Gastrocnemius medialis (tissue), 4 donors: ENCODE measurements around the gene STARD7. TPM values are rescaled to one million over a fixed set of nuclear protein-coding genes. Genes with fewer than 3 reads are reported as not detected.

Source experiments
- ATAC-seq, 2 donors: fragments of 150-250 bp; one replicate each; pipeline ENCODE4 v1.9.1; 2016
- DNase-seq, 2 donors: peaks; one replicate each; pipeline ENCODE4 v3.0.0-alpha.2; 2019
- H3K27ac ChIP-seq, 4 donors: fragments of 200-600 bp; sonication (generic); 1 replicate in 1 of 4; 2 replicates in 3 of 4; pipeline ENCODE4 v1.5.1; 2016 to 2018; ENCODE audit warnings: mild to moderate bottlenecking in 2 of 4, moderate library complexity in 1 of 4
- H3K27me3 ChIP-seq, 3 donors: fragments of 200-600 bp; sonication (generic) in 2 of 3; 1 replicate in 1 of 3; 2 replicates in 2 of 3; pipeline versions ENCODE4 v1.5.1 to v1.6.0; 2016 to 2019; ENCODE audit warnings: mild to moderate bottlenecking in 1 of 3, moderate library complexity in 1 of 3
- H3K36me3 ChIP-seq, 2 donors: fragments of 200-600 bp; sonication (generic) in 1 of 2; one replicate each; pipeline ENCODE4 v1.5.1; 2017 to 2018
- H3K4me1 ChIP-seq, 2 donors: fragments of 200-600 bp; sonication (generic) in 1 of 2; one replicate each; pipeline ENCODE4 v1.5.1; 2016 to 2017; ENCODE audit warnings: mild to moderate bottlenecking in 2 of 2
- H3K4me3 ChIP-seq, 4 donors: fragments of 200-600 bp; sonication (generic) in 3 of 4; 1 replicate in 1 of 4; 2 replicates in 3 of 4; pipeline ENCODE4 v1.5.1; 2016 to 2019; ENCODE audit warnings: mild to moderate bottlenecking in 2 of 4
- H3K9me3 ChIP-seq, 3 donors: fragments of 200-600 bp; sonication (generic) in 2 of 3; 1 replicate in 1 of 3; 2 replicates in 2 of 3; pipeline ENCODE4 v1.5.1; 2016 to 2019
- POLR2A ChIP-seq, 2 donors: fragments of 450-650 bp; IDR thresholded peaks; one replicate each; pipeline ENCODE4 v1.6.1; 2017; ENCODE audit warnings: antibody characterized with exemption in 2 of 2, mild to moderate bottlenecking in 2 of 2, moderate library complexity in 2 of 2
- in situ Hi-C, 4 donors: fragments of 200-750 bp; cut with MboI; loops; one replicate each; pipeline versions ENCODE4 v1.15.0 to v1.8.0; 2017; ENCODE audit warnings: low sequenced_read_pairs in 4 of 4
- intact Hi-C: fragments of 100-400 bp; cut with DNase I; formaldehyde crosslinking; loops from one replicate; pipeline ENCODE4 v1.15.1; 2023; ENCODE audit warnings: low total_unique reads
- total RNA-seq, 4 donors: library from RNA; depleted of rRNA; stranded (reverse); fragments of >200 nt; gene quantifications; one replicate each; pipeline versions ENCODE4 v1.1.0 to v1.2.3, GENCODE V29; 2016
- TF ChIP-seq, protein P1 (sequence below), 5 experiments: fragments of 450-650 bp in 3 of 5; fragments of 200-600 bp in 2 of 5; sonication (generic) in 2 of 5; IDR thresholded peaks in 4 of 5; conservative IDR thresholded peaks in 1 of 5; 1 replicate in 4 of 5; 2 replicates in 1 of 5; pipeline ENCODE4 v1.5.1; 2016 to 2019; ENCODE audit warnings: antibody characterized with exemption in 5 of 5, mild to moderate bottlenecking in 3 of 5, moderate library complexity in 3 of 5

The STARD7 gene
- total RNA-seq, 4 donors from 2014 or later: 237 to 512 (median 313) TPM

DNA sequence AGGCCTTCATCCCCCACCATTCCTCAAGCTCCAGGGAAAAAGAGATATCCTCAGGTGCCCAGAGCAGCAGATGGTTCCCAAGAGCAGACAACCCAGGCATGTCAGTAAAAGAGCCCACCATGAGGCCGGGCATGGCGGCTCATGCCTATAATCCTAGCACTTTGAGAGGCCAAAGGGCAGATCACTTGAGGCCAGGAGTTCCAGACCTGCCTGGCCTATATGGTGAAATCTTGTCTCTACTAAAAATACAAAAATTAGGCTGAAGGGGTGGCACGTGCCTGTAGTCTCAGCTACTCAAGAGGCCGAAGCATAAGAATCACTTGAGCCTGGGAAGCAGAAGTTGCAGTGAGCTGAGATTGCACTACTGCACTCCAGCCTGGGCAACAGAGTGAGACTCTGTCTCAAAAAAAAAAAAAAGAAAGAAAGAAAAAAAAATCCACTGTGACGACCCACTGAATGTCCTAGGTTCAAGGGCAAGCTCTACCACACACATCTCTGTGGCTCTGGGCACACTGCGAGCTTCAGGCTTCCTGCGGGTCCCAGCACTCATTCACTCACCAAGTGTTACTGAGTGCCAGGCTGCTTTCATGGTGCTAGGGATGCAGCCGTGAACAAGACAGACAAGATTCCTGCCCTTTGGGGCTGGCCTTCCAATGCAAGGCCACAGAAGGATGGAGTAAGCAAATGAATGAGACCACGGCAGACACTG is 56.9 kb downstream of the STARD7 start:
- TF ChIP-seq POLR2A (IDR thresholded peaks at IDR 0.05): no peak
- H3K4me3 ChIP-seq: no peak overlapping the region
- no peaks in the 10 kb centered on the region for H3K4me1 ChIP-seq
- H3K9me3 ChIP-seq: no peaks in the 10 kb centered on the region
- ATAC-seq (no peak), DNase-seq (no peak)
- intact Hi-C loops (no loop called here), in situ Hi-C loops (no loop called here)
- H3K36me3 ChIP-seq: no peaks in the 10 kb centered on the region
- no peak overlapping the region for H3K27ac ChIP-seq
- H3K27me3 ChIP-seq: peaks cover 0 to under 1% (median 0%) of the 10 kb centered on the region in 3 donors

DNA sequence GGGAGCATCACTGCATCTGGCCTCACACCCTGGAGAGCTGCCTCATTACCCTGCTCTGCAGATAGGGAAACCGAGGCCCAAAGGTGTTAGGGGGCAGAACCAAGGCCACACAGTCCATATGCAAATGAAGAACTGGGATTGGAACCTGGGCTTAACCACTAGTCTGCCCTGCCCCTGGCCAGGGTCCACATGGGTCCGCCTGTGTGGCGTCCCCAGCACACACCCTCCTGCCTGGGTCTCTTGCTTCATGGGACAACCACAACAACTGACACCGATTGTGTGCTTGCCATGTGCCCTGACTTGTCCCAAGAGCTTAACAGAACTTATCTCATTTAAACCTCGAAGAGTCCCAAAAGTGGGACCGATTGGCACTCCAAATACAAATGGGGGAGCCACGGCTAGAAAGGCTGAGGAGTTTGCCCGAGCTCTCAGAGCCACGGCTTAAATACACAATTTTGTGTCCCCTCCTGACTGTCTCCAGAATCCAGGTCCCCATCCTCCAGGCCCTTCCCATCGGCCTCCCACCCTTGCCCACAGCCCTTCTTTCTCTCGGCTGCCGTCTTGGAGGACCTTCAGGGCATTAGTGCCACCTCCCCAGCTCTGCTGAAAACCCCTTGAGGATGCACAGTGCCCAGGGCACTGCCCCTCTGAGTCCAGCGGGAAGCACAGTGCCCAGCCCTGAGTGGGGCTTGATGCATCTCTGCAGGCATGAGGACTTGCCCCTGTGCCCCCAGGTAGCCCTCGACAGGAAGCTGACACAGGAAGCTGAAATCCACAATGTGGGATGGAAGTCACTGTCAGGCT is 57.6 kb downstream of the STARD7 start:
- Histone ChIP-seq H3K27me3 (no peaks in the 10 kb centered on the region), H3K4me3 (no peak overlapping the region), H3K36me3 (no peaks in the 10 kb centered on the region), H3K9me3 (no peaks in the 10 kb centered on the region), H3K4me1 (no peaks in the 10 kb centered on the region), H3K27ac (no peak overlapping the region)
- DNase-seq: peak in 1 of 2 donors; percentile 4
- ATAC-seq: no peak
- TF ChIP-seq POLR2A (IDR thresholded peaks at IDR 0.05): no peak
- TF ChIP-seq, protein P1, sequence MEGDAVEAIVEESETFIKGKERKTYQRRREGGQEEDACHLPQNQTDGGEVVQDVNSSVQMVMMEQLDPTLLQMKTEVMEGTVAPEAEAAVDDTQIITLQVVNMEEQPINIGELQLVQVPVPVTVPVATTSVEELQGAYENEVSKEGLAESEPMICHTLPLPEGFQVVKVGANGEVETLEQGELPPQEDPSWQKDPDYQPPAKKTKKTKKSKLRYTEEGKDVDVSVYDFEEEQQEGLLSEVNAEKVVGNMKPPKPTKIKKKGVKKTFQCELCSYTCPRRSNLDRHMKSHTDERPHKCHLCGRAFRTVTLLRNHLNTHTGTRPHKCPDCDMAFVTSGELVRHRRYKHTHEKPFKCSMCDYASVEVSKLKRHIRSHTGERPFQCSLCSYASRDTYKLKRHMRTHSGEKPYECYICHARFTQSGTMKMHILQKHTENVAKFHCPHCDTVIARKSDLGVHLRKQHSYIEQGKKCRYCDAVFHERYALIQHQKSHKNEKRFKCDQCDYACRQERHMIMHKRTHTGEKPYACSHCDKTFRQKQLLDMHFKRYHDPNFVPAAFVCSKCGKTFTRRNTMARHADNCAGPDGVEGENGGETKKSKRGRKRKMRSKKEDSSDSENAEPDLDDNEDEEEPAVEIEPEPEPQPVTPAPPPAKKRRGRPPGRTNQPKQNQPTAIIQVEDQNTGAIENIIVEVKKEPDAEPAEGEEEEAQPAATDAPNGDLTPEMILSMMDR (IDR thresholded peaks at IDR 0.05 in 4 of 5, conservative IDR thresholded peaks at IDR 0.05 in 1 of 5): no peak
- in situ Hi-C loops: no loop called here
- intact Hi-C loops: no loop called here

DNA sequence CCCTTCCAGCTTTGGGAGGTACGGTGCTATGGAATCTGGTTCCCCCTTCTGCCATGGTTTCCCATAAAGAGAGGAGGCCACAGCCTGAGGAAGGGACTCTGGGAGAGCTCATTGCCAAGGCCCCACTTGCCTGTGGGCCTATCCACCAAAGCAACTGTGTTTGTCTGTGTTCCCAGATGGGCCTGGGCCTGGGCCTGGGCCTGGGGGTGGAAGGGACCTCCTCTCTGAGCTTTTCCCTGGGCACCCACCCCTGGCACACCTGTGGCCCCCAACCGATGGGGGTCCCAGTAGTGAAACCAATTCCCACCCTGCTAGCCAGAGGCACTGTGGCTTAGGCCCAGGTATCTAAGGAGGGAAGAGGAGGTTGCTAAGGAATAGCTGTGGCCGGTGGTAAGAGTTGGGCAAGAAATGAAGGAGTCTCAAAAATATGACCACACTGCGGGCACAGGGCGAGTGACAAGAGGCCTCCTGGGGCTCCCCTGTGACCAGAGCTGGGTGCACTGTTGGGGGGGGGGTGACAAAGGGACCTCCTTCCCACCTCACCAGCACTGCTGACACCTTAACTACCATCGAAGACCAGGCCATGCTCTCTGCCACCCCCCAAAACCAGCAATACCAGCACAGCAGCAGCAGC is 58.5 kb downstream of the STARD7 start:
- DNase-seq: peak in 1 of 2 donors; percentile 9
- intact Hi-C loops (no loop called here), in situ Hi-C loops (no loop called here)
- no peaks in the 10 kb centered on the region for H3K36me3 ChIP-seq
- H3K4me1 ChIP-seq: no peaks in the 10 kb centered on the region
- ATAC-seq: no peak
- no peaks in the 10 kb centered on the region for H3K9me3 ChIP-seq
- H3K4me3 ChIP-seq: no peak overlapping the region
- no peak for TF ChIP-seq POLR2A (IDR thresholded peaks at IDR 0.05)
- H3K27ac ChIP-seq: no peak overlapping the region
- no peaks in the 10 kb centered on the region for H3K27me3 ChIP-seq

DNA sequence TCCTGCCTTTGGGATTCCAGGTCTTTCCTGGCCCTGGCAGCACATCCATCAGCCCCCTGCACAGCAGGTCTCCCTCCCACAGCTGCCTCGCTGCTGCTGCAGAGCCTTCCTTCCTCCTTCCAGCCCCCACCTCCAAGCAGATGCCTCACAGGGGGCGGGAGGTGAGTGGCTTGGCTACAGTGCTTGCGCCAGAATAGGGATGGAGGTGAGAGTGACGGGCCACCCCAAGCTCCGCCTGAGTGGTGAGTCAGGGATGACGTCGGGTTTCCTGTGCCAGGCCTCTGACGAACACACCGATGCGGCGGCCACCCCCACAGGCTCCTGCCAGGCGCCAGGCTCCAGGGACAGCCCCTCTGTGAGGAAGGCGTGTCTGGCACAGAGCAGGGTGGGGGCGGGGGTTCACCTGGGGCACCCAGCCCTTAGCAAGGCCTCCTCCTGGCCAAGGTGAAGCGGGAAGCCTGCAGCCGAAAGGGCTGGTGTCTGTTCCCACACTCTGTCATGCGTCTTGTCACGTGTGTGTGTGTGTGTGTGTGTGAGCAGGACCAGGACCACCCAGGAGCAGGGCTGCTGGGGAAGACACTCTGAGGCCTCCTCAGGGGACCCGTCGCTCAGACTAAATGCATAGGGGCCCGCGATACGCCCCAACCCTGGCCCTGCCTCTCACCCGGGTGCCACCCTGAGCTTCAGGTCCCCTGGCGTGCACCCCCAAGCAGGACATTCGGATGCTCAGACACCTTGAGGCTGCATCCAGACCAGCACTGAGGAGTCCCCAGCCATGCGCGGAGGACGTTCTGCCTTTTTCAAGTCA is 60.0 kb downstream of the STARD7 start:
- no peaks in the 10 kb centered on the region for H3K27me3 ChIP-seq
- in situ Hi-C loops: loop anchor here in 2 of 4 donors (25.0 kb wide), 2 partner anchors 114 to 364 kb away; partner anchors contain the start of genes CIAO1 (in 1 of the 2), NEURL3 (in 1 of the 2) and TMEM127 (in 1 of the 2)
- peak in 1 of 2 donors; percentile 29 for TF ChIP-seq POLR2A (IDR thresholded peaks at IDR 0.05)
- TF ChIP-seq, protein P1 (IDR thresholded peaks at IDR 0.05 in 4 of 5, conservative IDR thresholded peaks at IDR 0.05 in 1 of 5): no peak
- intact Hi-C loops: no loop called here
- ATAC-seq (no peak), DNase-seq (peak in 1 of 2 donors; percentile 49)
- H3K27ac ChIP-seq: no peak overlapping the region
- no peaks in the 10 kb centered on the region for H3K9me3 ChIP-seq
- H3K36me3 ChIP-seq: no peaks in the 10 kb centered on the region
- H3K4me1 ChIP-seq: peaks cover 0 to 7% of the 10 kb centered on the region in 2 donors
- H3K4me3 ChIP-seq: no peak overlapping the region

DNA sequence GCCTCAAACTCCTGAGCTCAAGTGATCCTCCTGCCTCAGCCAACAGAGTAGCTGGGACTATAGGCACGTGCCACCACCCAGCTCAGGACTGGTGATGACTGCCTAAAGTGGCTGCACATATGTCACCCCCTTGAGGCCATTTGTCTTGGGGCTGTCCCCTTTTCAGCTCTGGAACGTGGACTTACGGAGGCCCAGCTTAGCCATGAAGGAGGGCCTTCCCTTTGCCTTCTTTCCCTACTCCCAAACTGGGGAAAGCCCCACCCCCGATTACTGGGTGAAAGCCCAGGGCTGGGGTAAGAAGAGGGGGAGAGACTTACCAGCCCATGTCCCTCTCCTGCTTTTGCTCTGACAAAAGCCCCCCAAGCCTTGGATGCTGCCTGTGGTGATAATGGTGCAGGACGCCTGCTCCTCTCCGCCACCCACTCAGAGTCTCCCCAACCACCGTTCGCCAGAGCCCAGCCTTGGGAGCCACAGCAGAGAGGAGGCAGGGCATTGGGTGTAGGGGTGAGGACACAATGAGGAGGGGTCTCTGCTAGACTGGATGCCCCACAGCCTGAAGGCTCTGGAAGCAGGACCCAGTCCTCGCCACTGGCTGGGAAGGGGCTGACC is 60.9 kb downstream of the STARD7 start:
- Histone ChIP-seq H3K4me1 (peaks cover 0 to 7% of the 10 kb centered on the region in 2 donors), H3K9me3 (no peaks in the 10 kb centered on the region), H3K27me3 (no peaks in the 10 kb centered on the region), H3K4me3 (no peak overlapping the region), H3K36me3 (no peaks in the 10 kb centered on the region), H3K27ac (no peak overlapping the region)
- DNase-seq (peak in 1 of 2 donors; percentile 8), ATAC-seq (no peak)
- intact Hi-C loops: no loop called here
- in situ Hi-C loops: loop anchor here in 2 of 4 donors (25.0 kb wide), 2 partner anchors 115 to 365 kb away; partner anchors contain the start of genes CIAO1 (in 1 of the 2), NEURL3 (in 1 of the 2) and TMEM127 (in 1 of the 2)
- TF ChIP-seq, protein P1 (IDR thresholded peaks at IDR 0.05 in 4 of 5, conservative IDR thresholded peaks at IDR 0.05 in 1 of 5): no peak
- TF ChIP-seq POLR2A (IDR thresholded peaks at IDR 0.05): no peak
